ENCODE data around the gene DPP8.

- TF ChIP-seq SETDB1 (IDR thresholded peaks at IDR 0.05; ENCODE audit: insufficient read length, low read length): no peak
- TF ChIP-seq CTCF (tag by site-specific recombination; IDR thresholded peaks at IDR 0.05): no peak
- TF ChIP-seq ZBTB48 (tag by site-specific recombination; IDR thresholded peaks at IDR 0.05): no peak
- no peak for TF ChIP-seq ZNF488 (tag by site-specific recombination; IDR thresholded peaks at IDR 0.05)
These were observed 108.4 kb downstream of the DPP8 start for GRCh38 chr15:65409036-65409631.
